ENCODE measurements around the gene JAG2. TPM values are rescaled to one million over a fixed set of nuclear protein-coding genes. Genes with fewer than 3 reads are reported as not detected.
A peak's percentile ranks its signal among the peaks of the same experiment; 100 is the strongest.

The JAG2 gene
- total RNA-seq, 4 donors from 2014 or later = 5.0 to 19.0 (median 13.9) TPM

DNA sequence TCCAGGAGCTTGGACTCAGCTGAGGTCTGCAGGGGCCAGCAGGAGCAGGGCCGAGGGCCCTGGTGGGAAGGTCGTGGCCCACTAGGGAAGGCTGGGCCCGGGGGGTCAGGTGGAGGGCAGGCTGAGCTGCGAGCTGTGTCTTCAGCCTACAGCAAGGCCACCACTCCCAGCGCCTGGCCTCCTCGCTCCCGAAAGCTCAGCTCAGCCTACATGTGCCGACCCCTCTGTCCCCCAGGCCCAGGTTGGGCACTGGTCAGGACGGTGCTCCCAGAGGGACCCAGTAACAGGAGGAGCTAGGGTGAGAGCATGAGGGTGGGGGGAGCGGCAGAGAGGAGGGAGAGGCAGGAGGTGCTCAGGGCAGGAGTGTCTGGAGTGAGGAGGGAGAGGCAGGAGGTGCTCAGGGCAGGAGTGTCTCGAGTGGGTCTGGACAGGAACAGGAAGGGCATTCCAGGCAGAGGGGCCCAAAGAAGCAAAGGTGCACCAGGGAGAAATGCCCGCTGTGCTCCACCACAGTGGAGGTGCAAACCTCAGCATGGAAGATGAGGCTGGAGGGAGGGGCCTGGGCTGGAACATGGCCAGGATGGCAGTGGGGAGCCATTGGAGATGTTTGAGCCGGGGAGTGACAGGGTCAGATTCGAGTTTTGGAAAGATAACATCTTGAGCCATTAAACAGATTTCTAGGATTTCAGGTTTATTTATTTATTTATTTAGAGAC is 74.2 kb downstream of the JAG2 start:
- Histone ChIP-seq H3K36me3 (no peaks in the 10 kb centered on the region), H3K4me1 (peaks cover 37 to 52% (median 47%) of the 10 kb centered on the region in 4 donors), H3K9me3 (peaks cover 0 to under 1% (median 0%) of the 10 kb centered on the region in 4 donors), H3K27ac (replicated peaks in 1 of 4) (peak overlapping the region; percentile 88 to 95 (median 92)), H3K27me3 (no peaks in the 10 kb centered on the region), H3K4me3 (peak overlapping the region; percentile 76 to 86 (median 83))
- DNase-seq (ENCODE audit: extremely low spot score) = no peak
- intact Hi-C loops (cut with DNase I) = loop anchor here (5.0 kb wide), 1 partner anchor 73 kb away; the partner anchor contains the start of gene JAG2
- WGBS = 75% methylated on average over 8 of the region's 14 CpGs
- TF ChIP-seq POLR2AphosphoS5 (IDR thresholded peaks at IDR 0.05) (no peak), EP300 (IDR thresholded peaks at IDR 0.05) (no peak), CTCF (IDR thresholded peaks at IDR 0.05) (no peak), POLR2A (IDR thresholded peaks at IDR 0.05; ENCODE audit: low read depth) (no peak)

DNA sequence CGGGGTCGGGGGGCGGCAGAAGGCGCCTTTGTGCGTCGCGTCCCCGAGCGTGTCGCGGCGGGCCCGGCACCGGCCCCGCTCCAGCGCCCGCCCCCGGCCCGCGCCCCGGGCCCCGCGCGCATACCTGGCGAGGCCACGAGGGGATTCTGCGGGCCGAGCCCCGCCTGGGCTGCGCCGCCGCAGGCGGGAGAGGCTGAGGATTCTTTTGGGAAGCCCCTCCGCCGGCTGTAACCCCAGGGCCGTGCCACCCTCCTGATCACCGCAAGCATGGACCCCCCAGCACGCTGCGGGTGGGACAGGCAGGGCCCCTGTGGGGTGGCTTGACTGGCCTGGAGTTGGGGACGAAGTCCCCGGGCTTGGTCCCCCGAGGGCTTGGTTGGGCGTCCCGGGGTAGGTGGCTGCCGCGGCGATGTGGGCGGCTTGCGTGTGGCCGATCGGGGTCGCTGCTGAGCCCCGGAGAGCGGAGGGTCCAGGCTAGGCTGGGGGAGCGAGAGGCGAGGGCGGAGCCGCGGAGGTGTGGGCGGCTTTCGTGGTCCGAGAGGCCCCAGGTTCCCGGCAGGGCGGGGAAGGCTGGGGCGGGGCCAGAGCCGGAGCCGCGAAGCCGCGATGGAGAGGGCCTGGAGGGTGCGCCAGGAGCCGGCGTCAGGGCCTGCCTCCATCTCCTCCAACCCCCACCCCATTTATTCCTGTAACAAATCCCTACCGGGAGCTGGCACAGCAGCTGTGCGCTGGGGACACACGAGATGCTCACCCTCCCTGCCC is 75.0 kb downstream of the JAG2 start:
- WGBS = 3% methylated on average over 30 of the region's 76 CpGs
- DNase-seq (ENCODE audit: extremely low spot score) = no peak
- H3K27me3 ChIP-seq = no peaks in the 10 kb centered on the region
- no peaks in the 10 kb centered on the region for H3K9me3 ChIP-seq
- peak overlapping the region; percentile 88 to 95 (median 92) for H3K27ac ChIP-seq (replicated peaks in 1 of 4)
- H3K36me3 ChIP-seq = no peaks in the 10 kb centered on the region
- H3K4me1 ChIP-seq = peaks cover 40 to 59% (median 53%) of the 10 kb centered on the region in 4 donors
- peak overlapping the region; percentile 76 to 86 (median 83) for H3K4me3 ChIP-seq
- intact Hi-C loops (cut with DNase I) = loop anchor here (2.0 to 5.0 kb wide), 2 partner anchors 74 to 257 kb away; partner anchors contain the start of gene JAG2
- peak; percentile 29 to 47 (median 32) for TF ChIP-seq CTCF (IDR thresholded peaks at IDR 0.05)
- TF ChIP-seq POLR2A (IDR thresholded peaks at IDR 0.05; ENCODE audit: low read depth) = no peak
- peak in 1 of 2 donors; percentile 51 for TF ChIP-seq POLR2AphosphoS5 (IDR thresholded peaks at IDR 0.05)

GRCh38 chr14:105093038-105093430 is 75.5 kb downstream of the JAG2 start:
- DNase-seq (ENCODE audit: extremely low spot score) = no peak
- no peaks in the 10 kb centered on the region for H3K27me3 ChIP-seq
- H3K36me3 ChIP-seq = no peaks in the 10 kb centered on the region
- peak; percentile 43 to 50 for TF ChIP-seq POLR2AphosphoS5 (IDR thresholded peaks at IDR 0.05)
- TF ChIP-seq EP300 (IDR thresholded peaks at IDR 0.05) = no peak
- peak overlapping the region; percentile 76 to 86 (median 83) for H3K4me3 ChIP-seq
- no peaks in the 10 kb centered on the region for H3K9me3 ChIP-seq
- H3K27ac ChIP-seq (replicated peaks in 1 of 4) = peak overlapping the region; percentile 88 to 95 (median 92)
- H3K4me1 ChIP-seq = peaks cover 45 to 65% (median 58%) of the 10 kb centered on the region in 4 donors
- intact Hi-C loops (cut with DNase I) = loop anchor here (2.0 to 5.0 kb wide), 2 partner anchors 74 to 258 kb away; partner anchors contain the start of gene JAG2
- 0% methylated on average over 4 of the region's 46 CpGs for WGBS

DNA sequence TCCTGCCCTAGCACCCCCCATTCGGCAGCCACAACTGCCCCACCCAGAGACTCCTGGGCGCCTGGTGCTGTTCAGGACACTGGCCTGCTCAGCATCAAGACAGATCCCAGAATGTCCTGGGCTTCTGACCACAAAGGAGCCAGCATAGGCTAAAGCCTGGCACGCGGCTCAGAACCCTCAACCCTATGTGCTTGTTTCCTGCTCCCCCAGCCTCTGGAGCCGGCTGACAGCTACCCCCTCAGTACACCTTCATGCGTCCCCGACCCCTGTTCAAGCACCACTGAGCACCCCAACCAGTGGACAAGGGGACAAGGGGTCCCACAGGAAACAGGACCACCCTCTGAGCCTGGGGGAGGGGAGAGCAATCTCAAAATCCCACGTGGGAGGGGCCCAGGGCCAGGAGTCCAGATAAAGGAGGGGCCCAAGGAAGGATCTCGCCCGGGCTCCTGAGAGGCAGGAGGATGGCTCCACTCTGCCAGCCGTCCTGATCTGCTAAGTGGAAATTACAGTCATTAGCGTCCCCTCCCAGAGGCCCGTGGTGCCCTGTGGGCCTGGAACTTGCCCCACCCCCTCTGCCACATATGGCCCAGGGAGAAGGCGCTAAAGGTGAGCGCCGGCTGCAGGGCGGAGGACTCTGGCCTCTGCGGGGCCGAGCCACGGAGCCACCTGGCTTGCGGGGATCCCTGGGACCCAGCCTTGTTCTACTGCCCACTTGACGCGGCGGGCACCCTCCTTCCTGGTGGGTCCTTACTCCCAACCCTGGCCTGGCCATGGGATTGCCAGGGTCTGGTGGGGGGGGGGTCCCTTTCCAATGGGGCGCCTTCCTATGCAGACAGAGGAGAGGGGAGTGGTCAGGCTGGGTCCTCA is 76.2 kb downstream of the JAG2 start:
- intact Hi-C loops (cut with DNase I) = loop anchor here (2.0 to 5.0 kb wide), 2 partner anchors 75 to 258 kb away; partner anchors contain the start of gene JAG2
- 59% methylated on average over 18 of the region's 25 CpGs for WGBS
- DNase-seq (ENCODE audit: extremely low spot score) = no peak

More for the DNA sequence above, 76.2 kb downstream of the JAG2 start:
- Histone ChIP-seq H3K36me3 (no peaks in the 10 kb centered on the region), H3K4me3 (peak overlapping the region; percentile 76 to 86 (median 83)), H3K27ac (replicated peaks in 1 of 4) (peak overlapping the region; percentile 88 to 95 (median 92)), H3K4me1 (peaks cover 50 to 71% (median 65%) of the 10 kb centered on the region in 4 donors), H3K9me3 (no peaks in the 10 kb centered on the region), H3K27me3 (peaks cover 0 to 6% (median 0%) of the 10 kb centered on the region in 4 donors)
- TF ChIP-seq EP300 (IDR thresholded peaks at IDR 0.05) (no peak), POLR2A (IDR thresholded peaks at IDR 0.05; ENCODE audit: low read depth) (no peak), CTCF (IDR thresholded peaks at IDR 0.05) (no peak), POLR2AphosphoS5 (IDR thresholded peaks at IDR 0.05) (no peak)
